HPDE6-E6E7 (cell line): ENCODE data around the gene BNIP3.
"Not testable (repeated sequence)": the region's sequence is repeated elsewhere in the genome, so short reads cannot be mapped to it uniquely, and the experiment has no call there.

Source experiments
- DNase-seq: peaks from one replicate; pipeline ENCODE4 v3.0.0; 2011; ENCODE audit warnings: missing footprints; ENCODE audit errors: extremely low spot score

The BNIP3 gene

GRCh38 chr10:131929122-131929845 lies 52.4 kb downstream of the BNIP3 start:
- DNase-seq = no peak

GRCh38 chr10:131928248-131929095 lies 53.3 kb downstream of the BNIP3 start:
- DNase-seq = no peak

- DNase-seq = no peak
Observed at GRCh38 chr10:131926743-131927595, 54.8 kb downstream of the BNIP3 start.

GRCh38 chr10:131926253-131926652 lies 55.5 kb downstream of the BNIP3 start:
- no peak for DNase-seq

GRCh38 chr10:131925716-131926115 lies 56.0 kb downstream of the BNIP3 start:
- DNase-seq = no peak

- no peak for DNase-seq
Observed at GRCh38 chr10:131925011-131925649, 56.6 kb downstream of the BNIP3 start.

- DNase-seq = no peak
Observed at GRCh38 chr10:131923038-131923756, 58.5 kb downstream of the BNIP3 start.

GRCh38 chr10:131921184-131921583 lies 60.5 kb downstream of the BNIP3 start:
- DNase-seq = no peak

GRCh38 chr10:131920693-131921092 lies 61.0 kb downstream of the BNIP3 start:
- DNase-seq = no peak

- DNase-seq = no peak
Observed at GRCh38 chr10:131920151-131920550, 61.6 kb downstream of the BNIP3 start.

- not testable (repeated sequence) for DNase-seq
Observed at GRCh38 chr10:131919461-131919860, 62.3 kb downstream of the BNIP3 start.
